Endodermal cell (in vitro differentiated cells): ENCODE data around the gene TRMT10B. TPM values are rescaled to one million over a fixed set of nuclear protein-coding genes. Genes with fewer than 3 reads are reported as not detected.

Experiments used
- DNase-seq: peaks from one replicate; pipeline ENCODE4 v3.0.0-alpha.2; 2017
- H3K27ac ChIP-seq: 2 replicates; pipeline ENCODE4 v1.5.1; 2013; ENCODE audit warnings: mild to moderate bottlenecking, low read depth, low read length, moderate library complexity
- H3K27me3 ChIP-seq: 2 replicates; pipeline ENCODE4 v1.6.1; 2013; ENCODE audit warnings: mild to moderate bottlenecking, low read length, moderate library complexity; ENCODE audit not compliant: insufficient read depth, control insufficient read depth, poor library complexity, severe bottlenecking
- H3K36me3 ChIP-seq: 2 replicates; pipeline ENCODE4 v1.7.0; 2013; ENCODE audit warnings: mild to moderate bottlenecking, low read length, moderate library complexity; ENCODE audit not compliant: control insufficient read depth, insufficient read depth
- H3K4me1 ChIP-seq: one replicate; pipeline ENCODE4 v1.7.0; 2013; ENCODE audit warnings: low read length; ENCODE audit not compliant: control insufficient read depth, insufficient read depth
- H3K4me3 ChIP-seq: 2 replicates; pipeline ENCODE4 v1.5.1; 2013; ENCODE audit warnings: mild to moderate bottlenecking, low read length, moderate library complexity
- H3K9ac ChIP-seq: 2 replicates; pipeline ENCODE4 v1.6.1; 2013; ENCODE audit warnings: mild to moderate bottlenecking, low read length, moderate library complexity; ENCODE audit not compliant: poor library complexity, severe bottlenecking; ENCODE audit errors: extremely low read depth
- H3K9me3 ChIP-seq: 2 replicates; pipeline ENCODE4 v1.6.1; 2013; ENCODE audit warnings: mild to moderate bottlenecking, low read length, moderate library complexity; ENCODE audit not compliant: control insufficient read depth
- H3K27ac Mint-ChIP-seq: 2 replicates; pipeline ENCODE4 v1.8.0; 2020; ENCODE audit warnings: mixed read lengths
- H3K27me3 Mint-ChIP-seq: 2 replicates; pipeline ENCODE4 v1.8.0; 2021; ENCODE audit warnings: mild to moderate bottlenecking, mixed read lengths; ENCODE audit not compliant: insufficient read depth
- H3K36me3 Mint-ChIP-seq: 2 replicates; pipeline ENCODE4 v1.8.0; 2020; ENCODE audit warnings: low read depth, mixed read lengths
- H3K4me1 Mint-ChIP-seq: 2 replicates; pipeline ENCODE4 v1.8.0; 2020; ENCODE audit warnings: mixed read lengths
- H3K4me3 Mint-ChIP-seq: 2 replicates; pipeline ENCODE4 v1.8.0; 2020; ENCODE audit warnings: mild to moderate bottlenecking, moderate library complexity, mixed read lengths
- H3K9me3 Mint-ChIP-seq: 2 replicates; pipeline ENCODE4 v1.8.0; 2020; ENCODE audit warnings: mild to moderate bottlenecking, mixed read lengths
- WGBS, 2 experiments: methylation state at CpG; one replicate each; pipeline versions ENCODE4 v1.1.5 to v1.1.7; 2013; ENCODE audit warnings: missing lambda C conversion rate in 2 of 2, mixed read lengths in 1 of 2; ENCODE audit not compliant: insufficient coverage in 1 of 2, insufficient read length in 1 of 2; 5-methylcytosine and 5-hydroxymethylcytosine counted together
- long read RNA-seq, 4 experiments: library from polyadenylated mRNA in 2 of 4; library from RNA in 1 of 4; library from capped mRNA in 1 of 4; stranded (forward) in 3 of 4; unstranded in 1 of 4; transcript quantifications; one replicate each; pipeline ENCODE4 v2.0.0, GENCODE V29; 2020 to 2021; ENCODE audit warnings: inconsistent platforms in 1 of 4
- polyA plus RNA-seq, 2 experiments: library from polyadenylated mRNA; stranded (reverse); fragments of 50-300 nt; gene quantifications; one replicate each; pipeline ENCODE4 v1.2.3, GENCODE V29; 2013
- total RNA-seq, 2 donors: library from RNA; stranded (reverse); fragmentation: NEBNext Ultra II Directional in 1 of 2; extraction: Animal tissue kit (Norgen Biotek cat#: 25700) in 1 of 2; gene quantifications; 2 replicates in 1 of 2; 3 replicates in 1 of 2; pipeline ENCODE4 v1.2.1, GENCODE V29; 2021
- TF ChIP-seq, protein P1 (sequence below): fragments of 200-600 bp; sonication (generic); conservative IDR thresholded peaks from 2 replicates; pipeline ENCODE4 v1.5.0; 2021; ENCODE audit warnings: antibody characterized with exemption, mild to moderate bottlenecking

The TRMT10B gene, protein sequence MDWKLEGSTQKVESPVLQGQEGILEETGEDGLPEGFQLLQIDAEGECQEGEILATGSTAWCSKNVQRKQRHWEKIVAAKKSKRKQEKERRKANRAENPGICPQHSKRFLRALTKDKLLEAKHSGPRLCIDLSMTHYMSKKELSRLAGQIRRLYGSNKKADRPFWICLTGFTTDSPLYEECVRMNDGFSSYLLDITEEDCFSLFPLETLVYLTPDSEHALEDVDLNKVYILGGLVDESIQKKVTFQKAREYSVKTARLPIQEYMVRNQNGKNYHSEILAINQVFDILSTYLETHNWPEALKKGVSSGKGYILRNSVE
- 10 to 100 TPM in 1 of 2 donors, 1 to 10 TPM in 1; 9.3 to 11.6 TPM for total RNA-seq
- polyA plus RNA-seq (2013, experiment 1 of 2) = 9.6 TPM
- 8.2 TPM for polyA plus RNA-seq (2013, experiment 2 of 2)
- long read RNA-seq, experiment 1, partial matches to known transcripts = 1 of 1 reads
- long read RNA-seq, experiment 1, other reads (novel, unspliced or antisense) = 0 of 1 reads
- long read RNA-seq, experiment 2, transcript TRMT10B-201 (9 exons, 2,281 nt) = major isoform, 11 of 25 reads
- long read RNA-seq, experiment 2, partial matches to known transcripts = 3 of 25 reads
- long read RNA-seq, experiment 2, other reads (novel, unspliced or antisense) = 9 of 25 reads
- long read RNA-seq, experiment 3, transcript TRMT10B-201 (9 exons, 2,281 nt) = major isoform, 9 of 13 reads
- long read RNA-seq, experiment 3, partial matches to known transcripts = 1 of 13 reads
- long read RNA-seq, experiment 3, other reads (novel, unspliced or antisense) = 3 of 13 reads
- long read RNA-seq, experiment 4, transcript TRMT10B-201 (9 exons, 2,281 nt) = major isoform, 11 of 27 reads
- long read RNA-seq, experiment 4, partial matches to known transcripts = 5 of 27 reads
- long read RNA-seq, experiment 4, other reads (novel, unspliced or antisense) = 9 of 27 reads

DNA sequence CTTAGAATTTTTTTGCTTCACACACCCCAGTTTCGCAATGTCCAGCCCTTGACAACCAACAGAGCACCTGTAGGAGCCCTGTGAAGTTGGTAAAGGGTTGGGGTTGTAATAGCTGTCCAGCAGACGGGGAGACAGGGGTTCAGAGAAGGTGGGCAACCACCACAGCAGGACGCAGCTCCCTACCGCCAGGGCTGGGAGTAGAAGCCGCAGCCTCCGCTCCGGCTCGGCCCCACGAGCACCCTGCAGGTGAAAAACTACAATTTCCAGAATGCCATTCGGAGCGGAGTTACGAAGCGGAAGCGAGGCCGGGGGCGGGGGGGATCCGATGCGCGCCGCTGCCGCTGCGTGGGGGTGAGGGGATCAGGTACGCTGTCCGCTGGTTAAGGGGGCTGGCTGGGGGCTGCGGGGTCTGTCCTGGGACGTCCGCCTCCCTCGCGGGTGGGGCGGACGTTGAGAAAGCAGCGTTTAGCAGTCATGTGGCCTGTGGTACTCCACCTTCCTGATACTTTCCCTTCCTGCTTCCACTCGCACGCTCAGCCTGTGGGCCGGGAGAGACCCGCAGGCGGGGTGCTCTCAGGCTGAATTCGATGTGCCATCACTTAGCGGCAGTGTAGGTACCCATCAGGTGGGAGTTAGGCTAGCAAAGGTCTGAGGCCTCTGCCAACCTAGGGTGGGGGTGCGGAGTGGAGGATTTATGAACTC is at the start of gene TRMT10B:
Gene TRMT10B, plus strand, starts transcription at position 317 of the 702 bp plus-strand sequence. CDS start 8,127 bp downstream, outside the sequence.
- Histone ChIP-seq H3K27me3 (no peaks in the 10 kb centered on the region), H3K9ac (peak within 1 kb of the TSS; percentile 19), H3K4me1 (peaks cover 13% of the 10 kb centered on the region), H3K4me3 (peak within 1 kb of the TSS; percentile 89), H3K36me3 (no peaks in the 10 kb centered on the region), H3K9me3 (peaks cover 7% of the 10 kb centered on the region), H3K27ac (no peak within 1 kb of the TSS)
- Mint-ChIP-seq H3K27me3 (no peaks in the 10 kb centered on the region), H3K4me1 (peaks cover 40% of the 10 kb centered on the region), H3K9me3 (peaks cover 9% of the 10 kb centered on the region), H3K27ac (peak within 1 kb of the TSS; percentile 73), H3K36me3 (no peaks in the 10 kb centered on the region), H3K4me3 (peak within 1 kb of the TSS; percentile 88)
- 8 to 15% methylated on average over 12 to 40 of the region's 40 CpGs for WGBS, 2 experiments
- TF ChIP-seq, protein P1, sequence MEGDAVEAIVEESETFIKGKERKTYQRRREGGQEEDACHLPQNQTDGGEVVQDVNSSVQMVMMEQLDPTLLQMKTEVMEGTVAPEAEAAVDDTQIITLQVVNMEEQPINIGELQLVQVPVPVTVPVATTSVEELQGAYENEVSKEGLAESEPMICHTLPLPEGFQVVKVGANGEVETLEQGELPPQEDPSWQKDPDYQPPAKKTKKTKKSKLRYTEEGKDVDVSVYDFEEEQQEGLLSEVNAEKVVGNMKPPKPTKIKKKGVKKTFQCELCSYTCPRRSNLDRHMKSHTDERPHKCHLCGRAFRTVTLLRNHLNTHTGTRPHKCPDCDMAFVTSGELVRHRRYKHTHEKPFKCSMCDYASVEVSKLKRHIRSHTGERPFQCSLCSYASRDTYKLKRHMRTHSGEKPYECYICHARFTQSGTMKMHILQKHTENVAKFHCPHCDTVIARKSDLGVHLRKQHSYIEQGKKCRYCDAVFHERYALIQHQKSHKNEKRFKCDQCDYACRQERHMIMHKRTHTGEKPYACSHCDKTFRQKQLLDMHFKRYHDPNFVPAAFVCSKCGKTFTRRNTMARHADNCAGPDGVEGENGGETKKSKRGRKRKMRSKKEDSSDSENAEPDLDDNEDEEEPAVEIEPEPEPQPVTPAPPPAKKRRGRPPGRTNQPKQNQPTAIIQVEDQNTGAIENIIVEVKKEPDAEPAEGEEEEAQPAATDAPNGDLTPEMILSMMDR = peak; percentile 35
- DNase-seq = peak; percentile 90

DNA sequence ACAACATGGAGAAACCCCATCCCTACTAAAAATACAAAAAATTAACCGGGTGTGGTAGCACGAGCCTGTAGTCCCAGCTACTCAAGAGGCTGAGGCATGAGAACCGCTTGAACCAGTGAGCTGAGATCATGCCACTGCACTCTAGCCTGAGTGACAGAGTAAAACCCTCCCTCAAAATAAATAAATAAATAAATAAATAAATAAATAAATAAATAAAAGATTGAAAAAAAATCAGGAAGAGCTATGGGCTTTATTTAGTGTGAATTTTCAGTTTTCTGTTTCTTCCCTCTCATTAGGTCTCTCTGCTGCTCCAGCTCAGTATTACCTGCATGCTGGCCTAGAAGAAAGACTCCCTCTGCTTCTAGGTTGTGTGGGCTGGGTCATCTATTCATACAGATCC is 47.8 kb upstream of the TRMT10B start:
- Histone ChIP-seq H3K27ac (no peak overlapping the region), H3K4me1 (no peaks in the 10 kb centered on the region), H3K9me3 (no peaks in the 10 kb centered on the region), H3K9ac (no peak overlapping the region), H3K4me3 (no peak overlapping the region), H3K27me3 (peaks cover 20% of the 10 kb centered on the region), H3K36me3 (no peaks in the 10 kb centered on the region)
- TF ChIP-seq, protein P1 = no peak
- WGBS, 2 experiments = 91% methylated on average over 3 of the region's 3 CpGs; no CpG with 5 or more reads in 1 of the 2 experiments
- Mint-ChIP-seq H3K27ac (no peak overlapping the region), H3K4me1 (no peaks in the 10 kb centered on the region), H3K4me3 (no peak overlapping the region), H3K9me3 (no peaks in the 10 kb centered on the region), H3K27me3 (peaks cover 7% of the 10 kb centered on the region), H3K36me3 (no peaks in the 10 kb centered on the region)
- DNase-seq = no peak

DNA sequence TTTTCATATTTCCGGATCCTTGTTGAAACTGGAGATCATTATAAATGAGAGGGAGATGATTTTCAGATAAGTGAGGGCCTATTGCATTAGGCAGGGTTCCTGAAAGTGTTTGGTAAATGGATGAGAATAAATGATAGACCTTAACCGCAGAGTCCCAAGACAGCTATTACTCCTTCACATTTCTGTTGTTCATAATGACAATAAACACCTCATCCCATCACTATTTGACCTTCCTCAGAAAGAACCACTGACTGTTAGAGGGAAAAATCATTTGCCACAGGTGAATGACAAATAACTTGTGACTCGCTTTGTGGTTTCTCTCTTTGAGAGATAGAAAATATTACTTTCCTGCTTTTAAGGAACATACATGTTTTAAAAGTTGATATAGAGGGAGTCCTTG is 47.3 kb upstream of the TRMT10B start:
- H3K27me3 Mint-ChIP-seq = peaks cover 7% of the 10 kb centered on the region
- H3K4me1 Mint-ChIP-seq = no peaks in the 10 kb centered on the region
- H3K4me1 ChIP-seq = no peaks in the 10 kb centered on the region
- H3K9me3 ChIP-seq = no peaks in the 10 kb centered on the region
- no peaks in the 10 kb centered on the region for H3K36me3 Mint-ChIP-seq
- peaks cover 16% of the 10 kb centered on the region for H3K27me3 ChIP-seq
- 90% methylated on average over 3 of the region's 3 CpGs; no CpG with 5 or more reads in 1 of the 2 experiments for WGBS, 2 experiments
- H3K4me3 ChIP-seq = no peak overlapping the region
- TF ChIP-seq, protein P1 = no peak
- no peaks in the 10 kb centered on the region for H3K36me3 ChIP-seq
- H3K27ac Mint-ChIP-seq = no peak overlapping the region
- DNase-seq = no peak
- no peak overlapping the region for H3K9ac ChIP-seq
- no peaks in the 10 kb centered on the region for H3K9me3 Mint-ChIP-seq
- H3K27ac ChIP-seq = no peak overlapping the region
- H3K4me3 Mint-ChIP-seq = no peak overlapping the region
